Measurements from ENCODE around the gene SDHB.
A peak's percentile ranks its signal among the peaks of the same experiment; 100 is the strongest.

SDHB gene

DNA sequence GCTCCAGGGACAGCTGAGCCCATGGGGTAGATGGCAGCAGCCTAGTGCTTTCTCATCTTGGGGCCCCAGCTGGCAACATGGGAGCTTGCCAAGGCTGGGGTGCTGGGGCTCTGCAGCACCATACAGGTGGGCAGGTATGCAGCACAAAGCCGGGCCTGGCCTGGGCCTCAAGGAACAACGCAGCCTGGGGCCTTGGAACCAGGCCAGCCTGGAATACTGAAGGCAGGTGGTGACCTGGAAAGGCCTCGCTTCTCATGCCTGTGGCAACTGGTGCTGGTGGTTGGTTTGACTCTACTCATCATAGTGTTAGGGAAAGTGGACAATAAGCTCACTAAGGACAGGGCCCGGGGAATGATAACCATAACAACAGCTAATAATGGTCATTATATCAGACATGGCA lies 27.0 kb upstream of the SDHB start:
- H3K27ac Mint-ChIP-seq, result no peak overlapping the region
- TF ChIP-seq, protein P1, sequence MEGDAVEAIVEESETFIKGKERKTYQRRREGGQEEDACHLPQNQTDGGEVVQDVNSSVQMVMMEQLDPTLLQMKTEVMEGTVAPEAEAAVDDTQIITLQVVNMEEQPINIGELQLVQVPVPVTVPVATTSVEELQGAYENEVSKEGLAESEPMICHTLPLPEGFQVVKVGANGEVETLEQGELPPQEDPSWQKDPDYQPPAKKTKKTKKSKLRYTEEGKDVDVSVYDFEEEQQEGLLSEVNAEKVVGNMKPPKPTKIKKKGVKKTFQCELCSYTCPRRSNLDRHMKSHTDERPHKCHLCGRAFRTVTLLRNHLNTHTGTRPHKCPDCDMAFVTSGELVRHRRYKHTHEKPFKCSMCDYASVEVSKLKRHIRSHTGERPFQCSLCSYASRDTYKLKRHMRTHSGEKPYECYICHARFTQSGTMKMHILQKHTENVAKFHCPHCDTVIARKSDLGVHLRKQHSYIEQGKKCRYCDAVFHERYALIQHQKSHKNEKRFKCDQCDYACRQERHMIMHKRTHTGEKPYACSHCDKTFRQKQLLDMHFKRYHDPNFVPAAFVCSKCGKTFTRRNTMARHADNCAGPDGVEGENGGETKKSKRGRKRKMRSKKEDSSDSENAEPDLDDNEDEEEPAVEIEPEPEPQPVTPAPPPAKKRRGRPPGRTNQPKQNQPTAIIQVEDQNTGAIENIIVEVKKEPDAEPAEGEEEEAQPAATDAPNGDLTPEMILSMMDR (IDR thresholded peaks at IDR 0.05; ENCODE audit: unreplicated experiment in 3 of 3), result no peak
- H3K4me1 Mint-ChIP-seq, result peaks cover 7% of the 10 kb centered on the region
- H3K9me3 Mint-ChIP-seq, result no peaks in the 10 kb centered on the region
- no peak overlapping the region for H3K4me3 Mint-ChIP-seq
- no peaks in the 10 kb centered on the region for H3K36me3 Mint-ChIP-seq (ENCODE audit: low read depth)
- peaks cover 13% of the 10 kb centered on the region for H3K27me3 Mint-ChIP-seq (ENCODE audit: low read depth)

DNA sequence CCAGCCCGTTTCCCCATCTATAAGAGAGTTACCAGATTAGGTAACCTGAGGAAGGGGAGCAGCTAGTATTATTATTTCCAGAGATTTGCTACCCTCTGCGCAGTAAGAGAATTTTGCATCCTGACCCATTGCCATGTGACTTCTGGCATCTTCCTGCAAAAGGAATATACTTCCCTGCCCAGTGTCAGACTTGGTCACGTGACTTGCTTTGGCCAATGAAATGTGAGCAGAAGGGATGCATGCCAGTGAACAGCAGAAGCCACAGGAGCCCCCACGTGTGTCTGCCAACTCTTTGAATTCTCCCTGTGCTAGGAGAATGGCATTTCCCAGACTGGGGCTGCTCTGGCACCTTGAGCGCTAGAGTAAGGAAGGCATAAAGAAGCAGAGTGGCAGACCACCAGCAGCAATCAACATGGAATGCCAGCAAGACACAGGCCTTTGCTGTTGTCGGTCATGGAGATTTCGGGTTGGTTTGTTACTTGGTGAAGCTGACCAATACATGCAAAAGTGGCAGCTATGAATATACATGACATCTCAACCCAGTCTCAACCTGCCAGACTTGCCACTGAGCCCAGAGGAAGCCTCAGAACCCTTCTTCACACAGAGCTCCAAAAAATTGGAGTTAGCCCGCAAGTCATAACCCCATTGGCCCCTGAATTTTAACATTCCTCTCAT lies 26.4 kb upstream of the SDHB start:
- Mint-ChIP-seq H3K4me3 (no peak overlapping the region), H3K4me1 (peaks cover 7% of the 10 kb centered on the region), H3K36me3 (ENCODE audit: low read depth) (no peaks in the 10 kb centered on the region), H3K27ac (no peak overlapping the region), H3K9me3 (no peaks in the 10 kb centered on the region), H3K27me3 (ENCODE audit: low read depth) (peaks cover 13% of the 10 kb centered on the region)
- TF ChIP-seq, protein P1 (IDR thresholded peaks at IDR 0.05; ENCODE audit: unreplicated experiment in 3 of 3), result no peak

DNA sequence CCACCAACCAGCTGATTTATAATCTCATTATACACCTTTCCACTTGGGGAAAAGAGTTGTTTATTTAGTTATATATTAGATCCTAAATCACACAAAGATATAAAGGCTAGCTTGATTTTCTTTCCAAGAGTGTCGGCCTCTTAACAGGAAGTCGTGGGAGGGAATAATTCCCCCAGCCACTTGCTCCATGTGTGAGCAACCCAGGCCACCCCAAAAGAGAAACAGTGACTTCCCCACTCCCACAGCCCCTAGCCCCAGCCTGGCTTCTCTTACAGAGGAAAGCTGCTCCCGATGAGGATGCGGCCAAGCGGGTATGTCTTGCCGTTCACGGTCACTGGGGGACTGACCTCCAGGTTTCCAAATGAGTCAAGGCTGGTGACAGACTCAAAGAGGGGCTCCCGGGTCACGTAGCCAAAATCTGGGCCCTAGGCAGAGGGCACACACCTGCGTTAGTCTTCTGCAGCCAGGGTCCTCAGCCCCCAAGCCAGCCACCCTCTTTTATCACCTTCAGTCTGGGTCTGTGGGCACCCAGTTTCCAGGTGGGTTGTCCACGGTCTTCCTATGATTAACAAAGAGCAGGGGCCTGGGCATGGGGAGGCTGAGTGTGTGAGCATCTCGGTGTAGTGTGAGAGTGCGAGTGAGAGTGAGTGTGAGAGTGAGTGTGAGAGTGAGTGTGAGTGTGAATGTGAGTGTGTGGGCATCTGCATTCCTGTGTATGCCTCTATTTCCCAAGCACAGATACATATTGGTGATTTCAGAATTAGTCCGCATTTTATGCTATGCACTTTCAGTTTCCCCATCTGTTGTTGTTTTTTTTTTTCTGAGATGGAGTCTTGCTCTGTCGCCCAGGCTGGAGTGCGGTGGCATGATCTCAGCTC lies 25.4 kb upstream of the SDHB start:
- TF ChIP-seq, protein P1 (IDR thresholded peaks at IDR 0.05; ENCODE audit: unreplicated experiment in 3 of 3), result no peak
- Mint-ChIP-seq H3K27me3 (ENCODE audit: low read depth) (peaks cover 6% of the 10 kb centered on the region), H3K4me1 (peaks cover 7% of the 10 kb centered on the region), H3K4me3 (no peak overlapping the region), H3K36me3 (ENCODE audit: low read depth) (no peaks in the 10 kb centered on the region), H3K27ac (no peak overlapping the region), H3K9me3 (no peaks in the 10 kb centered on the region)

DNA sequence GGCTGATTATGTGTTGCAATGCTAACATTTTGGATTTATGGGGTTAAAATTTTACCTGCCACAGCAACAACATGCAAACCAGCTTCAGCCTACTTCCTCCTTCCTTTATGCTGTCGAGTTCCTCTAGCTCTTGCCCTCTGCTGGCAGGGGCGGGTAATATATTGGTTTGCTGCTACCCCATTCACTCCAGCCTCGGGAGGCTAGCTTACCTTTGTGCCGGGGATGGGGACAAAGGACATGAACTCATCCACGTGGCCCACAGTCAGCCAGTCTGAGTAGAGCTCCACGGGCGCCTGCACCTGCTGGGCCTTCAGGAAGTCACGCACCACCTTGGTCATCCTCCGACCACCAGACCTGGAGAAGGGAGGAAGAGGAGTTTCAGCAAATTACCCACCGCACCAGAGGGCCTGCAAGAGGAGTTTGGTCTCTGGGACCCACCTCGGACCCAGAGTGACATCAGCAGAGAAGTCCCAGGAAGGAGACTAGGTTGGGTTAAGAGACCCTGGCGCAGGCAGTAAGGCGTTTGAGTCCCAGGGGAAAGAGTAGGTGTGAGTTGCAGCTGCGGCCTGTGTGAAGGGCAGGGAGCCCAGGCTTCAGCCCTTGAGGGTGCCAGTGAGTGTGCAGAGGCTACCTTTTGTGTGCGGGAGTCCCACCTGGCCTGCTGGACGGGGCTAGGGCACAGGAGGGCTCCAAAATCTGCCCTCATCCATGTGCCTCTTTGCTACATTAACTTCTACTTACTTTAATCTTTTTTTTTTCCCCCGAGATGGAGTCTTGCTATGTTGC lies 21.8 kb upstream of the SDHB start:
- Mint-ChIP-seq H3K4me1 (no peaks in the 10 kb centered on the region), H3K36me3 (ENCODE audit: low read depth) (no peaks in the 10 kb centered on the region), H3K27me3 (ENCODE audit: low read depth) (peaks cover 5% of the 10 kb centered on the region), H3K4me3 (no peak overlapping the region), H3K9me3 (no peaks in the 10 kb centered on the region), H3K27ac (no peak overlapping the region)
- TF ChIP-seq, protein P1 (IDR thresholded peaks at IDR 0.05; ENCODE audit: unreplicated experiment in 3 of 3), result peak in 2 of 3 experiments; percentile 12 to 15

DNA sequence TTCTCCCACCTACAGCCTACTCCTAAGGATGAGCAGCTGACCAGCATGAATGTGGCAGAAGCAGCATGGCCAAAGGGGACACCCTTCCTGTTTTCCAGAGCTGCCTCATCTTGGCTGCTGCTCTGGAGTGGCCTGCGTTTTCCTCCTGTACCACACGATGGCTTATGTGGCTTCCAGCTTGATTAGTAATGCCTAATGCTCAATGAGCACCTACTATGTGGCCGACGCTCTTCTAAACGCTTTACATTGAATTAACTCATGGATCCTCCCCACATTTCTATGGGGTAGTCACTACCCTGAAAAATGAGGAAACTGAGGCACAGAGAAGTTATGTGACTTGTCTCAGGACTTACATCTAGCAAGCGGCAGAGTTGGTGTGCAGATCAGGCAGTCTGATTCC lies 18.0 kb upstream of the SDHB start:
- H3K36me3 Mint-ChIP-seq (ENCODE audit: low read depth), result no peaks in the 10 kb centered on the region
- no peak overlapping the region for H3K4me3 Mint-ChIP-seq
- no peak overlapping the region for H3K27ac Mint-ChIP-seq
- H3K9me3 Mint-ChIP-seq, result no peaks in the 10 kb centered on the region
- peaks cover 8% of the 10 kb centered on the region for H3K27me3 Mint-ChIP-seq (ENCODE audit: low read depth)
- TF ChIP-seq, protein P1 (IDR thresholded peaks at IDR 0.05; ENCODE audit: unreplicated experiment in 3 of 3), result no peak
- H3K4me1 Mint-ChIP-seq, result no peaks in the 10 kb centered on the region

Data from nephron (organoid).